ENCODE data around the gene SLC16A3. TPM values are rescaled to one million over a fixed set of nuclear protein-coding genes. Genes with fewer than 3 reads are reported as not detected.

Gene SLC16A3
- total and polyA plus RNA-seq, 8 donors, result 4.9 to 87.9 (median 37.7) TPM

GRCh38 chr17:82287868-82288801 lies 59.3 kb downstream of the SLC16A3 start:
- Histone ChIP-seq H3K27ac (peak overlapping the region; percentile 79 to 85 (median 84)), H3K4me1 (peaks cover 19 to 62% (median 44%) of the 10 kb centered on the region in 4 donors), H3K9me3 (no peaks in the 10 kb centered on the region), H3K27me3 (no peaks in the 10 kb centered on the region), H3K36me3 (no peaks in the 10 kb centered on the region), H3K4me3 (no peak overlapping the region)
- peak; percentile 60 to 93 (median 84) for TF ChIP-seq POLR2AphosphoS5 (IDR thresholded peaks at IDR 0.05)
- TF ChIP-seq POLR2A (IDR thresholded peaks at IDR 0.05), result no peak
- no peak for TF ChIP-seq EP300 (IDR thresholded peaks at IDR 0.05)
- TF ChIP-seq CTCF (IDR thresholded peaks at IDR 0.05), result no peak
- peak; percentile 90 to 93 for DNase-seq
- intact Hi-C loops (cut with DNase I; ENCODE audit: low total_unique reads), result no loop called here
- WGBS, 5 donors, result 23 to 37% (median 23%) methylated on average over 19 of the region's 19 CpGs

Other genes with a start within 250 kb of the SLC16A3 start
- gene CENPX, start 206.2 kb upstream of the SLC16A3 start, total RNA-seq, result 100 to 1,000 TPM in 2 of 5 donors, 10 to 100 TPM in 3; 22.0 to 213 (median 53.1) TPM
- gene CENPX, start 206.2 kb upstream of the SLC16A3 start, polyA plus RNA-seq, result 100 to 1,000 TPM; 142 to 231 (median 215) TPM
- 100 to 1,000 TPM in 1 of 5 donors, 10 to 100 TPM in 3, 1 to 10 TPM in 1; 8.3 to 171 (median 42.9) TPM for gene LRRC45, start 205.7 kb upstream of the SLC16A3 start, total RNA-seq
- 10 to 100 TPM; 12.7 to 21.1 (median 20.9) TPM for gene LRRC45, start 205.7 kb upstream of the SLC16A3 start, polyA plus RNA-seq
- gene RAC3, start 197.4 kb upstream of the SLC16A3 start, total RNA-seq, result 10 to 100 TPM in 1 of 5 donors, 1 to 10 TPM in 3, not detected in 1; 1.2 to 11.6 (median 2.5) TPM
- gene RAC3, start 197.4 kb upstream of the SLC16A3 start, polyA plus RNA-seq, result 10 to 100 TPM; 13.1 to 24.8 (median 16.2) TPM
- gene DCXR, start 191.3 kb upstream of the SLC16A3 start, total RNA-seq, result 100 to 1,000 TPM in 2 of 5 donors, 10 to 100 TPM in 3; 11.1 to 461 (median 100.0) TPM
- 100 to 1,000 TPM; 352 to 403 (median 396) TPM for gene DCXR, start 191.3 kb upstream of the SLC16A3 start, polyA plus RNA-seq
- gene RFNG, start 177.2 kb upstream of the SLC16A3 start, total RNA-seq, result 10 to 100 TPM; 12.5 to 66.5 (median 28.3) TPM
- gene RFNG, start 177.2 kb upstream of the SLC16A3 start, polyA plus RNA-seq, result 10 to 100 TPM; 22.5 to 55.2 (median 26.0) TPM
- 100 to 1,000 TPM in 1 of 5 donors, 10 to 100 TPM in 4; 28.0 to 329 (median 86.4) TPM for gene GPS1, start 177.1 kb upstream of the SLC16A3 start, total RNA-seq
- gene GPS1, start 177.1 kb upstream of the SLC16A3 start, polyA plus RNA-seq, result 100 to 1,000 TPM; 103 to 139 (median 129) TPM
- 100 to 1,000 TPM in 2 of 5 donors, 10 to 100 TPM in 3; 63.2 to 286 (median 94.6) TPM for gene DUS1L, start 163.2 kb upstream of the SLC16A3 start, total RNA-seq
- gene DUS1L, start 163.2 kb upstream of the SLC16A3 start, polyA plus RNA-seq, result 100 to 1,000 TPM; 126 to 189 (median 174) TPM
- 100 to 1,000 TPM in 3 of 5 donors, 10 to 100 TPM in 2; 22.8 to 268 (median 175) TPM for gene FASN, start 130.8 kb upstream of the SLC16A3 start, total RNA-seq
- 10 to 100 TPM; 36.0 to 97.8 (median 53.3) TPM for gene FASN, start 130.8 kb upstream of the SLC16A3 start, polyA plus RNA-seq
- gene CCDC57, start 16.2 kb upstream of the SLC16A3 start, total RNA-seq, result 100 to 1,000 TPM in 1 of 5 donors, 10 to 100 TPM in 4; 43.9 to 166 (median 90.6) TPM
- gene CCDC57, start 16.2 kb upstream of the SLC16A3 start, polyA plus RNA-seq, result 10 to 100 TPM; 50.9 to 75.5 (median 72.5) TPM
- gene CSNK1D, start 44.7 kb downstream of the SLC16A3 start, total RNA-seq, result 100 to 1,000 TPM in 4 of 5 donors, 10 to 100 TPM in 1; 58.0 to 180 (median 140) TPM
- 10 to 100 TPM; 55.9 to 66.7 (median 65.4) TPM for gene CSNK1D, start 44.7 kb downstream of the SLC16A3 start, polyA plus RNA-seq
- 1 to 10 TPM in 2 of 5 donors, not detected in 3; 2.0 to 4.3 TPM for gene CD7, start 88.6 kb downstream of the SLC16A3 start, total RNA-seq
- gene CD7, start 88.6 kb downstream of the SLC16A3 start, polyA plus RNA-seq, result 1 to 10 TPM; 2.1 to 8.6 (median 3.7) TPM
- 10 to 100 TPM in 2 of 5 donors, 1 to 10 TPM in 3; 1.8 to 48.8 (median 6.7) TPM for gene SECTM1, start 104.7 kb downstream of the SLC16A3 start, total RNA-seq
- 10 to 100 TPM in 2 of 3 donors, 1 to 10 TPM in 1; 9.3 to 23.1 (median 10.2) TPM for gene SECTM1, start 104.7 kb downstream of the SLC16A3 start, polyA plus RNA-seq
- gene TEX19, start 130.2 kb downstream of the SLC16A3 start, total RNA-seq, result not detected
- not detected for gene TEX19, start 130.2 kb downstream of the SLC16A3 start, polyA plus RNA-seq
- gene UTS2R, start 142.7 kb downstream of the SLC16A3 start, total RNA-seq, result not detected
- not detected for gene UTS2R, start 142.7 kb downstream of the SLC16A3 start, polyA plus RNA-seq
- 100 to 1,000 TPM in 4 of 5 donors, 10 to 100 TPM in 1; 13.8 to 212 (median 124) TPM for gene HEXD, start 189.3 kb downstream of the SLC16A3 start, total RNA-seq
- gene HEXD, start 189.3 kb downstream of the SLC16A3 start, polyA plus RNA-seq, result 100 to 1,000 TPM in 1 of 3 donors, 10 to 100 TPM in 2; 51.9 to 103 (median 93.4) TPM
- 10 to 100 TPM; 10.5 to 30.4 (median 23.2) TPM for gene OGFOD3, start 189.5 kb downstream of the SLC16A3 start, total RNA-seq
- gene OGFOD3, start 189.5 kb downstream of the SLC16A3 start, polyA plus RNA-seq, result 10 to 100 TPM; 13.9 to 17.3 (median 15.3) TPM
- gene CYBC1, start 221.7 kb downstream of the SLC16A3 start, total RNA-seq, result 100 to 1,000 TPM in 2 of 5 donors, 10 to 100 TPM in 3; 41.5 to 196 (median 53.0) TPM
- 10 to 100 TPM; 35.9 to 43.4 (median 40.3) TPM for gene CYBC1, start 221.7 kb downstream of the SLC16A3 start, polyA plus RNA-seq
- 10 to 100 TPM; 29.4 to 83.9 (median 36.2) TPM for gene NARF, start 229.7 kb downstream of the SLC16A3 start, total RNA-seq
- gene NARF, start 229.7 kb downstream of the SLC16A3 start, polyA plus RNA-seq, result 10 to 100 TPM; 71.9 to 78.2 (median 78.1) TPM

All from stomach (tissue), 9 donors.